ENCODE results near the gene MUC20.

- TF ChIP-seq CTCF (IDR thresholded peaks at IDR 0.05; ENCODE audit: insufficient read depth, low read depth, low read length) (no peak), EZH2 (IDR thresholded peaks at IDR 0.05; ENCODE audit: insufficient read depth, low read length) (no peak)
Measured at GRCh38 chr3:195699860-195700259, 20.9 kb upstream of the MUC20 start.
